Measurements from ENCODE around the gene MMP7. TPM values are rescaled to one million over a fixed set of nuclear protein-coding genes. Genes with fewer than 3 reads are reported as not detected.

MMP7 gene
- total and polyA plus RNA-seq, 3 experiments from 2014 or later, result not detected

DNA sequence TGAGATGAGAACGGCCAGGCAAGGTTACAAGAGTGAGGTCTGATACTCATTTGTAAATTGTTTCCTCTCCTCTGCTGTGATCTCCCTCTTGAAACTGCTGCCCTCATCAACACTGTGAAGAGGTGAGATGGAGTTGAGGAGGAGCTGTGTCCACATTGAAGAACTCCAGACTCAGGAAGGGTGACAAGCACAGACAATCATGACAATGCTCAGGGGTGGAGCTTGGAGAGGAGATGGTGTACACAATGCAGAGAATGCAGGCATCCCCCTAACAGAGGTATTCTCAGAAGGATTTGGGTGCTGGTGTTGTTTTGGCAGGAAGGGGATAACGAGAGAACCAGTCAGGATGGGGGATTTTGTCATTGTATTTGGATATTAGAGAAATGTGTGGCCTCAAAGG lies 21.5 kb upstream of the MMP7 start:
- H3K4me1 Mint-ChIP-seq, result peaks cover 3 to 4% (median 3%) of the 10 kb centered on the region in 3 donors
- H3K9me3 Mint-ChIP-seq, result no peaks in the 10 kb centered on the region
- H3K27ac Mint-ChIP-seq, result no peak overlapping the region
- H3K27me3 ChIP-seq (ENCODE audit: insufficient read depth, low read length, poor library complexity, severe bottlenecking), result no peaks in the 10 kb centered on the region
- H3K36me3 Mint-ChIP-seq, result peaks cover 0 to 3% (median 0%) of the 10 kb centered on the region in 3 donors
- H3K4me3 ChIP-seq (ENCODE audit: low read length), result no peak overlapping the region
- POLR2A ChIA-PET, result no interaction called here
- peaks cover 0 to 7% of the 10 kb centered on the region in 2 donors for H3K27me3 Mint-ChIP-seq
- no peaks in the 10 kb centered on the region for H3K9me3 ChIP-seq (ENCODE audit: low read length)
- H3K4me1 ChIP-seq (ENCODE audit: insufficient read depth, low read length), result no peaks in the 10 kb centered on the region
- H3K27ac ChIP-seq (ENCODE audit: low read depth, low read length), result no peak overlapping the region
- no peaks in the 10 kb centered on the region for H3K36me3 ChIP-seq (ENCODE audit: insufficient read depth, low read length)
- no peak overlapping the region for H3K4me3 Mint-ChIP-seq
- CTCF ChIA-PET, result interaction anchor here (1.6 kb wide), 1 partner anchor 11 kb away, joined by 3 read pairs; no protein-coding TSS in a partner anchor
- no peak for DNase-seq

GRCh38 chr11:102551169-102551781 lies 20.7 kb upstream of the MMP7 start:
- H3K4me1 Mint-ChIP-seq, result peaks cover 4 to 7% (median 6%) of the 10 kb centered on the region in 3 donors
- peaks cover 0 to 3% (median 0%) of the 10 kb centered on the region in 3 donors for H3K36me3 Mint-ChIP-seq
- no peaks in the 10 kb centered on the region for H3K9me3 Mint-ChIP-seq
- Histone ChIP-seq H3K27ac (ENCODE audit: low read depth, low read length) (no peak overlapping the region), H3K27me3 (ENCODE audit: insufficient read depth, low read length, poor library complexity, severe bottlenecking) (no peaks in the 10 kb centered on the region), H3K4me1 (ENCODE audit: insufficient read depth, low read length) (no peaks in the 10 kb centered on the region), H3K4me3 (ENCODE audit: low read length) (no peak overlapping the region), H3K9me3 (ENCODE audit: low read length) (no peaks in the 10 kb centered on the region), H3K36me3 (ENCODE audit: insufficient read depth, low read length) (no peaks in the 10 kb centered on the region)
- H3K27ac Mint-ChIP-seq, result no peak overlapping the region
- CTCF ChIA-PET, result interaction anchor here (1.6 kb wide), 1 partner anchor 12 kb away, joined by 3 read pairs; no protein-coding TSS in a partner anchor
- POLR2A ChIA-PET, result no interaction called here
- H3K4me3 Mint-ChIP-seq, result no peak overlapping the region
- H3K27me3 Mint-ChIP-seq, result peaks cover 0 to 7% of the 10 kb centered on the region in 2 donors
- DNase-seq, result no peak

DNA sequence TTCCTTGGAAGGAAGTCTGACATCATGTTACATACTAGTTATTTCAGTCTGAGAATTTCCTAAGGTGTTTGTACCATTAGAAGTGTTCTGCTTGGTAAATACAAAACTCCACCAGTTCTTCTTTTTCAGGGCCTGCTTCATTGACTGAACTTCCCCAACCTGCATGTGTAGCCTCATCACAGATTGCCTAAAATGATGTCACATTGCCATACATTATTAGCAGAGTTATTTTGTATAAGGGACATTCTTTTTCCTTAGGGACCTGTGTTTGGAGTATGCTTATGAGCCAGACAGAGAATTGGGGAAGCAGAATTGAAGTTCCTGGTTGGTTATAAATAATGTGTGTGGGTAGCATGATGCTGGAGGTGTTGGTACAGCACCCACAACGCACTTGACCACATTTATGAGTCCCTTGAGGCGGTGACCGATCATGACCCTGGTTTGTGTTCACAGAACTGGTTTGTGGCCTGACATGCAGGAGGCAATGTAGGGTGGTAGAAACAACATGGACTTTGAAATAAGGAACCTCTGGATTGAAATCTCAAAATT lies 16.4 kb upstream of the MMP7 start:
- Mint-ChIP-seq H3K9me3 (no peaks in the 10 kb centered on the region), H3K4me3 (no peak overlapping the region), H3K27me3 (peaks cover 0 to 7% of the 10 kb centered on the region in 2 donors), H3K4me1 (peaks cover 4 to 13% (median 6%) of the 10 kb centered on the region in 3 donors), H3K36me3 (peaks cover 0 to 2% (median 0%) of the 10 kb centered on the region in 3 donors), H3K27ac (peak overlapping the region in 1 of 8 donors; percentile 20)
- no peaks in the 10 kb centered on the region for H3K9me3 ChIP-seq (ENCODE audit: low read length)
- no peak overlapping the region for H3K4me3 ChIP-seq (ENCODE audit: low read length)
- no peaks in the 10 kb centered on the region for H3K36me3 ChIP-seq (ENCODE audit: insufficient read depth, low read length)
- peak in 1 of 5 donors; percentile 6 for DNase-seq
- POLR2A ChIA-PET, result no interaction called here
- H3K4me1 ChIP-seq (ENCODE audit: insufficient read depth, low read length), result no peaks in the 10 kb centered on the region
- H3K27me3 ChIP-seq (ENCODE audit: insufficient read depth, low read length, poor library complexity, severe bottlenecking), result no peaks in the 10 kb centered on the region
- CTCF ChIA-PET, result no interaction called here
- H3K27ac ChIP-seq (ENCODE audit: low read depth, low read length), result no peak overlapping the region

GRCh38 chr11:102546427-102546826 lies 15.9 kb upstream of the MMP7 start:
- Mint-ChIP-seq H3K4me3 (no peak overlapping the region), H3K4me1 (peaks cover 4 to 13% (median 6%) of the 10 kb centered on the region in 3 donors)
- CTCF ChIA-PET, result no interaction called here

DNA sequence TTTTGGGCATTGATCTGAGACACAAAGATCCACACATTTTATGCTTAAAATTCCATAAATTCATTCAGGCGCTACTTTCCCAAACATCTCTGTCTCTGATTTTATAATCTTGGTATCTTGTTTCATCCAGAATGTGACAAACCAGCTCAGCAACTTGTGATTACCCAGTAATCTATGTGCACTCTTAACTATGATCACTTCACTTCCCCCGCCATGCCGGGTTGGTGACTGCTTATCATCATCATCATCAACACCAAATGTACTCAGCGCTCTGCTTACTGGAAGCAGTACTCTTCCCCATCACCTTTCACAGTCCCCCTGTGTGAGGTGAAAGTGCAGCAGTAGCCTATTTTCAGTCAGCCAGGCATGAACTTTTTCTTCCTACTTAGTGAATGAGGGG lies 15.2 kb upstream of the MMP7 start:
- H3K4me1 Mint-ChIP-seq, result peaks cover 4 to 13% (median 6%) of the 10 kb centered on the region in 3 donors
- peaks cover 0 to 2% of the 10 kb centered on the region in 2 donors for H3K27me3 Mint-ChIP-seq
- Histone ChIP-seq H3K4me1 (ENCODE audit: insufficient read depth, low read length) (no peaks in the 10 kb centered on the region), H3K27ac (ENCODE audit: low read depth, low read length) (no peak overlapping the region), H3K9me3 (ENCODE audit: low read length) (no peaks in the 10 kb centered on the region), H3K27me3 (ENCODE audit: insufficient read depth, low read length, poor library complexity, severe bottlenecking) (no peaks in the 10 kb centered on the region), H3K36me3 (ENCODE audit: insufficient read depth, low read length) (no peaks in the 10 kb centered on the region), H3K4me3 (ENCODE audit: low read length) (no peak overlapping the region)
- CTCF ChIA-PET, result no interaction called here
- no peak overlapping the region for H3K4me3 Mint-ChIP-seq
- POLR2A ChIA-PET, result no interaction called here
- DNase-seq, result no peak
- H3K9me3 Mint-ChIP-seq, result no peaks in the 10 kb centered on the region
- H3K27ac Mint-ChIP-seq, result peak overlapping the region in 2 of 8 donors; percentile 7 to 64
- H3K36me3 Mint-ChIP-seq, result peaks cover 0 to 2% (median 0%) of the 10 kb centered on the region in 3 donors

More at GRCh38 chr11:102546427-102546826, 15.9 kb upstream of the MMP7 start:
- Histone ChIP-seq H3K9me3 (ENCODE audit: low read length) (no peaks in the 10 kb centered on the region), H3K4me3 (ENCODE audit: low read length) (no peak overlapping the region), H3K27me3 (ENCODE audit: insufficient read depth, low read length, poor library complexity, severe bottlenecking) (no peaks in the 10 kb centered on the region), H3K27ac (ENCODE audit: low read depth, low read length) (no peak overlapping the region), H3K36me3 (ENCODE audit: insufficient read depth, low read length) (no peaks in the 10 kb centered on the region), H3K4me1 (ENCODE audit: insufficient read depth, low read length) (no peaks in the 10 kb centered on the region)
- no peak for DNase-seq
- Mint-ChIP-seq H3K9me3 (no peaks in the 10 kb centered on the region), H3K36me3 (peaks cover 0 to 2% (median 0%) of the 10 kb centered on the region in 3 donors), H3K27me3 (peaks cover 0 to 3% of the 10 kb centered on the region in 2 donors), H3K27ac (peak overlapping the region in 1 of 8 donors; percentile 0)
- POLR2A ChIA-PET, result no interaction called here

DNA sequence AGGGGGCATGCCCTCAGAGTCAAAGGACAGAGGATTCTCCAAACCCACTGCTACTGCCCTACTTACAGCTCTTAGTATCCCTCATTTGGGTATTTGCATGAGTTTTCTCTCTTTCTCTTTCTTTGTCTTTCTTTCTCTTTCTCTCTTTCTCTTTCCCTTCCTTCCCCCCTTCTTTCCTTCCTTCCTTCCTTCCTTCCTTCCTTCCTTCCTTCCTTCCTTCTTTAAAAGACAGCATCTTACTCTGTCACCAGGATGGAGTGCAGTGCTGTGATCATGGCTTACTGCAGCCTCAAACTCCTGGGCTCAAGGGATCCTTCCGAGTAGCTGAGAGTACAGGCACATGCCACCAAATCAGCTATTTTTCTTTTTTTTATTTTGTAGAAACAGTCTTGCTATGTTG lies 14.0 kb upstream of the MMP7 start:
- POLR2A ChIA-PET, result no interaction called here
- H3K9me3 Mint-ChIP-seq, result no peaks in the 10 kb centered on the region
- CTCF ChIA-PET, result no interaction called here

GRCh38 chr11:102539567-102539966 lies 9.0 kb upstream of the MMP7 start:
- peaks cover 0 to 3% (median 0%) of the 10 kb centered on the region in 3 donors for H3K36me3 Mint-ChIP-seq
- peaks cover 3 to 8% of the 10 kb centered on the region in 2 donors for H3K27me3 Mint-ChIP-seq
- no peak for DNase-seq
- H3K9me3 Mint-ChIP-seq, result no peaks in the 10 kb centered on the region
- H3K27ac ChIP-seq (ENCODE audit: low read depth, low read length), result no peak overlapping the region
- H3K9me3 ChIP-seq (ENCODE audit: low read length), result no peaks in the 10 kb centered on the region
- H3K4me3 ChIP-seq (ENCODE audit: low read length), result no peak overlapping the region
- CTCF ChIA-PET, result no interaction called here
- H3K4me3 Mint-ChIP-seq, result no peak overlapping the region
- no peaks in the 10 kb centered on the region for H3K4me1 Mint-ChIP-seq
- no peaks in the 10 kb centered on the region for H3K4me1 ChIP-seq (ENCODE audit: insufficient read depth, low read length)
- H3K27ac Mint-ChIP-seq, result no peak overlapping the region
- H3K36me3 ChIP-seq (ENCODE audit: insufficient read depth, low read length), result no peaks in the 10 kb centered on the region
- H3K27me3 ChIP-seq (ENCODE audit: insufficient read depth, low read length, poor library complexity, severe bottlenecking), result peaks cover 3% of the 10 kb centered on the region
- POLR2A ChIA-PET, result no interaction called here

More for the DNA sequence above, 14.0 kb upstream of the MMP7 start:
- H3K4me1 Mint-ChIP-seq, result peaks cover 4 to 13% (median 6%) of the 10 kb centered on the region in 3 donors
- H3K27me3 Mint-ChIP-seq, result peaks cover 0 to 1% of the 10 kb centered on the region in 2 donors
- H3K27ac ChIP-seq (ENCODE audit: low read depth, low read length), result no peak overlapping the region
- no peaks in the 10 kb centered on the region for H3K9me3 ChIP-seq (ENCODE audit: low read length)
- H3K4me3 ChIP-seq (ENCODE audit: low read length), result no peak overlapping the region
- no peak overlapping the region for H3K4me3 Mint-ChIP-seq
- no peaks in the 10 kb centered on the region for H3K36me3 ChIP-seq (ENCODE audit: insufficient read depth, low read length)
- no peak for DNase-seq
- peaks cover 0 to 2% (median 0%) of the 10 kb centered on the region in 3 donors for H3K36me3 Mint-ChIP-seq
- no peaks in the 10 kb centered on the region for H3K27me3 ChIP-seq (ENCODE audit: insufficient read depth, low read length, poor library complexity, severe bottlenecking)
- no peak overlapping the region for H3K27ac Mint-ChIP-seq
- H3K4me1 ChIP-seq (ENCODE audit: insufficient read depth, low read length), result no peaks in the 10 kb centered on the region

- H3K27me3 ChIP-seq (ENCODE audit: insufficient read depth, low read length, poor library complexity, severe bottlenecking), result peaks cover 3% of the 10 kb centered on the region
- H3K36me3 ChIP-seq (ENCODE audit: insufficient read depth, low read length), result no peaks in the 10 kb centered on the region
- no peaks in the 10 kb centered on the region for H3K4me1 Mint-ChIP-seq
- H3K9me3 Mint-ChIP-seq, result no peaks in the 10 kb centered on the region
- peaks cover 3 to 8% of the 10 kb centered on the region in 2 donors for H3K27me3 Mint-ChIP-seq
- no peak for DNase-seq
- no peaks in the 10 kb centered on the region for H3K9me3 ChIP-seq (ENCODE audit: low read length)
- H3K4me3 ChIP-seq (ENCODE audit: low read length), result no peak overlapping the region
- POLR2A ChIA-PET, result no interaction called here
- CTCF ChIA-PET, result no interaction called here
- H3K4me3 Mint-ChIP-seq, result peak overlapping the region in 1 of 7 donors; percentile 14
- peaks cover 0 to 3% (median 0%) of the 10 kb centered on the region in 3 donors for H3K36me3 Mint-ChIP-seq
- no peak overlapping the region for H3K27ac ChIP-seq (ENCODE audit: low read depth, low read length)
- H3K27ac Mint-ChIP-seq, result no peak overlapping the region
- no peaks in the 10 kb centered on the region for H3K4me1 ChIP-seq (ENCODE audit: insufficient read depth, low read length)
Measured at GRCh38 chr11:102538932-102539331, 8.4 kb upstream of the MMP7 start.
